Stimulated activated CD4-positive, alpha-beta T cell treated with anti-CD3 and anti-CD28 coated beads, Interleukin-1b, Interleukin-23, amount 100 ng/mL, for 48 hours (primary cell): Measurements from ENCODE around the gene TVP23A.
"Not testable (repeated sequence)": the region's sequence is repeated elsewhere in the genome, so short reads cannot be mapped to it uniquely, and the experiment has no call there.

Experiments
- DNase-seq: peaks from one replicate; pipeline ENCODE4 v3.0.0-alpha.2; 2020

Gene TVP23A

DNA sequence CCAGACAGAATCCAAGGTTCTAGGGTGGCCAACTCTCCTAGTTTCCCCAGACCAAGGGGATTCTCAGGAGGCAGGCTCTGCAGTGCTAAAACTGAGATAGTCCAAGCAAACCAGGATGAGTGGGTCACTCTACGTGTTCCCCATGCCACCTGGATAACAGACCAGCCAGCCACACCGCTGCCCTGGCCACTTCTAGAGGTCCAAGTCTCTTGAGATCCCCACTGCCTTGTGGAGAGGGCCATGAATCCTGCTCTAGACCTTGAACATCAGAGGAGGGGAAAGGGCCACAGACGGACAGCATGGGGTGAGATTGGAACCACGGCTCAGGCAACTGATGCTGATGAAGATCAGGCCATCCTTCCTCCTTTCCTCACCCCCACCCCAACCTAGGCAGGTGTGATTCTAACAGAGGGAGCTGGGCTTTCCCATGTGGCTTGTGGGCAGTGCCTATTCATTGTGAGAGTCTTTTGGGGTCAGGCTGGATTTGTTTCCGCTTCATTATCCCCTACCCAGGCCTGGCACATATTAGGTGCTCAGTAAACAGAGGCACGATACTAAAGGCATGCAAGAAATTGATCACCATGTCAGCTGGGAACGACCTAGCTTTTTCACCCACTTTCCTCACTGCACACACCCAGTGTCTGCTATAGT is 16.8 kb upstream of the TVP23A start:
- DNase-seq = peak; percentile 13

- DNase-seq = no peak
Observed at GRCh38 chr16:10834766-10835165, 16.2 kb upstream of the TVP23A start.

DNA sequence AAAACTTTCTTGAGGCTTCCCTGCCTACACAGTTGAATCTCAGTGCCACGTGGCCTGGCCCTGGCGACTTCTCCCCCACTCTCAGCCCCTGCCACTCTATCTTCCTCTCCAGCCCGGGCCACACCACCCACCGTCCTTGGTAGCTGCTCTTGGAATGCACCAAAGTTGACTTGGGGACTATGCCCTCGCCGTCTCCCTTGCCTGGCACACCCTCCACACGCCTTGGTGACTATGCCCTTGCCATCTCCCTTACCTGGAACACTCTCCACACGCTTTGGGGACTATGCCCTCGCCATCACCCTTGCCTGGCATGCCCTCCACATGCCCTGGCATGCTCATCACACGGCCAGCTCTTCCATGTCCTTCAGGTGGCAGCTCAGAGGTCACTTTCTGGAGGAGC is 15.5 kb upstream of the TVP23A start:
- no peak for DNase-seq

DNA sequence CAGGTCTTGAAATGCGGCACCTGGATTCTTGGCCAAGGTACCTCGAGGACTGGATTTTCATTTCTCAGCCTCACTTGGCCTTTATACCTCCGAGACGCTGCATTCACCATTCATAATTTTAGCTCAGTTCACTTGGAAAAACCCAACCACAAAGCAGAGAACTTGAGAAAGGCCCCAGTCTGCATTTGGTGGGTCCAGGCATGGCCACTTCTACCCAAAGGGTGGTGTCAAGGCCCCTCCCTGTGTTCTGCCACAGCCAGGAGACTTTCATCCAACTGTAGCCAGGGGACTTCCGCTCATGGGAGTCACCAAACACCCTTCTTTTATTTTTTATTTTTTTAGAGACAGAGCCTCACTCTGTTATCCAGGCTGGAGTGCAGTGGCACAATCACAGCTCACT is 14.7 kb upstream of the TVP23A start:
- no peak for DNase-seq

GRCh38 chr16:10831894-10832886 is 13.6 kb upstream of the TVP23A start:
- no peak for DNase-seq

DNA sequence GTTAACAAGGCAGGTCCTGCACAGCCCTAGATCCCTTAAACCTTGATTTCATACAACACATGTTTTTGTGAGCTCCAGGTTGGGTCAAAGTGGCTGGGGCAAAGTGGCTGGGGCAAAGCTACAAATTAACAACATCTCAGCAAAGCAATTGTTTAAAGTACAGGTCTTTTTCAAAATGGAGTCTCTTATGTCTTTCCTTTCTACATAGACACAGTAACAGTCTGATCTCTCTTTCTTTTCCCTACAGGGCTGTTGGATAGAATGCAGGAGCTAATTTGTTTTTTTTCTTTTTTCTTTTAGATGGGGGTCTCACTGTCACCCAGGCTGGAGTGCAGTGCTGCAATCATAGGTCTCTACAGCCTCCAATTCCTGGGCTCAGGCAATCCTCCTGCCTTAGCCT is 11.6 kb upstream of the TVP23A start:
- DNase-seq = not testable (repeated sequence)

- not testable (repeated sequence) for DNase-seq
Observed at GRCh38 chr16:10829390-10830098, 10.9 kb upstream of the TVP23A start.

GRCh38 chr16:10828851-10829366 is 10.3 kb upstream of the TVP23A start:
- DNase-seq = no peak

DNA sequence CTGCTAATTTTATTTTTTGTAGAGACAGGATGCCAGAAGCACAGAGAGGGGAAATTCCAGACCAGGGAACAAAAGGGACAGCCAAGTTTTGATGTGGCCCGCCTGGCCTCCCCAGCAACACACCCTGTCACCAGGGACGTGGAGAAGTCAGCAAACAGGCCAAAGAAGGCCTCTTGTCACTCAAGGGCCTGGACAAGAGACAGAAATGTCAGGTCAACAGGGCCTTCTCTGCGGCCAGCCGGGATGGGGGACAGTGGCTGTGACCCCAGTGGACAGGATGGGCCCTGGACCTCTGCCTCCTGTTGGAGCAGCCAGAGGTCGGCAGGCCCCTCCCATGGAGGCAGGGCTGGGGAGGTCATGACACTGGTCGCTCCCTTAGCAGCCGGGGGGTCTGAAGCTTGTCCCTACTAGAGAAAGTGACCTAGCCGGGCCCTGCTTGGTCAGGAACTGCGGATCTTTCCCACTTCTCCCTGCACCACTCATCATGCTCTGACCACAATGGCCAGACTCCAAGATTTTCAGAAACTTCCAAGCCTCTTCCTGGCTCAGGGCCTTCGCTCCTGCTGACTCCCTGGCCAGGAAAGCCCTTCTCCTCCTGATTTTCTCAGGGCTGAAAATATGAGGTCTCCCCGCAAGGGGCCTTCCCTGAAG is 9.2 kb upstream of the TVP23A start:
- no peak for DNase-seq

DNA sequence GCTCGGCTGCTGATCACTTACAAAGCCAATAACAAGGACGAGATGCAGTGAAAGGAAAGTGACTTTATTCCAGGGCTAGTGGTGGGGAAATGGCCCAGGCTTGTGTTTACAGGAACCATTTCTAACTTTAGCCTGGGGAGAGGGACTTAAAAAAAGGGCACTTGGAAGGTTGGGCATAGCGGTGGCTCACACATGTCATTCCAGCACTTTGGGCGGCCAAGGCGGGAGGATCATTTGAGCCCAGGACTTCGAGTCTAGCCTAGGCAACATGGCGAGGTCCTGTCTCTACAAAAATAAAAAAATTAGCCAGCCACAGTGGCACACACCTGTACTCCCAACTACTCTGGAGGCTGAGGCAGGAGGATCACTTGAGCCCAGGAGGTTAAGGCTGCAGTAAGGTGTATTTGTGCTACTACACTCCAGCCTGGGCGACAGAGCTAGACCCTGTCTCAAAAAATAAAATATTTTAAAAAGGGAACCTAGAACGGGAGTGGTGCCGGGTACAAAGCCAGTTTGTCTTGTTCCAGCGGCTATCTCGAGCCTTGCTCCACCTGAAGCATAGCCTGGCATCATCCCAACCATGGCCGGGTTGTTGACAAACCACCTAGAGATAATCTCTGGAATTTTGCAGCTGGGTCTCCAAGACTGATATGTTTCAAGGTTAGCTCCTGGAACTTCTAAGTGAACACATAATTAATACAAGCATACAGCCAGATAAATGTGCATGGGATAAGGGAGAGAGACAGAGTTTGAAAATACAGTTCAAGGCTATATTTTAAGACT is 5.7 kb upstream of the TVP23A start:
- no peak for DNase-seq

GRCh38 chr16:10822702-10823101 is 4.1 kb upstream of the TVP23A start:
- no peak for DNase-seq

GRCh38 chr16:10820546-10820945 is 2.0 kb upstream of the TVP23A start:
- DNase-seq = no peak

GRCh38 chr16:10817514-10817913 is 1.1 kb downstream of the TVP23A start:
- no peak for DNase-seq

DNA sequence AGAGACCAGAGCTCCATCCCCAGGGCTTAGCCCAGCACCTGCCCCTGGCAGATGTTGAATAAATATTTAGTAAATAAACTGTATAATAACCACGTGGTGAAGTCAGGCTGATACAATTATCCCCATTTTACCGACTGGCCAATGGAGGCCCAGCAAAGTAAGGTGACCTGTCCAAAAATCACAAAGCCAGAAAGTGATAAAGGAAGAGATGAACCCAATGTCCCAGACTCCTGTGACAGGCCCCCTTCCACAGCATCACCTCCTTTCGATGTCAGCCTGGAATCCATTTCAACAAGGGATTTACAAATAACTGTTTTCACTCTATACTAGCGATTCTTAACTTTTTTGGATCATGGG is 5.5 kb downstream of the TVP23A start:
- DNase-seq = no peak

- no peak for DNase-seq
Observed at GRCh38 chr16:10812312-10813098, 6.1 kb downstream of the TVP23A start.

DNA sequence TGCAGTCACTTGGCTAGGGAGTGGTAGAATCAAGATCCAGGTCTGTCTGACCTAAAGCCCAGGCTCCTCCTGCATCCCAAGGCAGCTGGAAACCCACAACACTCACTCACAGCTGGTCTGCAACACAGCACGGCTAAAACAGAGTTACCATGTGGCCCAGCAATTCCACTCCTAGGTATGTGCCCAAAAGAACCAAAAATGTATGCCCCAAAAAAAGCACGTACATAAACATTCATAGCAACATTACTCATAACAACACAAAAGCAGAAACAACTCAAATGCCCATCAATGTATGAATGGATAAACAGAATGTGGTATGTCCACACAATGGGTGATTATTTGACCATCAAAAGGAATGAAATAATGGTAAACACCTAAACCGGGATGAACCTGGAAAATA is 8.9 kb downstream of the TVP23A start:
- no peak for DNase-seq

DNA sequence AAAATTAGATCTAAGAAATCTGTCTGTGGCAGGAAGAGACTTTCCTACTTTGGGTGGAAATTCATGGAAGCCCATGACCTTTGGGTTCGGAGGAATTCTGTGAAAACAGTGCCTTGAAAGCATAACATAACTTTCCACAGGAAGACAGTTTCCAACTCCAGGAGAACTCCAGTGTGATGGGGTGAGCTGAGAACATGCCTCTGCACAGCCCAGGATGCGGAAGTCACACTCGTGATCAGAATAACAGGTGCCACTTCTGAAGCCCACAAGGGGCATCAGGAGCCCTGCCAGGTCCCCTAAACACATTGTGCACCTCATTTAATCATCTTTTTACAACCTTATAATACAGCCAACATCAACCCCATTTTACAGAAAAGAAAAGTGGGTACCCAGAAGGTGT is 9.7 kb downstream of the TVP23A start:
- no peak for DNase-seq

GRCh38 chr16:10808218-10808617 is 10.4 kb downstream of the TVP23A start:
- DNase-seq = no peak

- DNase-seq = no peak
Observed at GRCh38 chr16:10806698-10807097, 11.9 kb downstream of the TVP23A start.

GRCh38 chr16:10805334-10805733 is 13.3 kb downstream of the TVP23A start:
- DNase-seq = no peak

DNA sequence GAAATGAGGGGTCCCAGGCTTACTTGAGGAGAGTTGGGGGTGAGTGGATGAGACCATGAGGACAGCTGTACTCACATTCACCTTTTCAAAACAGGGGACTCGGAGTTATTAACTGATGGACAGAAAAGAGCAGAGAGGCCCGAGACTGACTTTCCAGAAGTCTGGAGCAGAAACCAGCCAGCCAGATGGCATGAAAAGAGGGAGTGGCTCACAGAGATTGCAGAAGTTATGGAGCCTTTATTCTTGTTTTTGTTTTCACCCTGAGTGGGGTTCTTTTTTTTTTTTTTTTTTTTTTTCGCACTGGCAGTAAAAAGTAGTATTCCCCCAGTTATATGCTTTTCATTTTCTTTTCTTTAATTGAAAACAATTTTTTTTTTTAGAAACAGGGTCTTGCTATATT is 18.9 kb downstream of the TVP23A start:
- no peak for DNase-seq
